Tibial nerve (tissue), 4 donors: ENCODE results near the gene TJP3. TPM values are rescaled to one million over a fixed set of nuclear protein-coding genes. Genes with fewer than 3 reads are reported as not detected.

ENCODE experiments used
- DNase-seq, 2 donors: peaks; one replicate each; pipeline ENCODE4 v3.0.0-alpha.2; 2019; ENCODE audit warnings: low spot score in 2 of 2
- H3K27ac ChIP-seq, 4 donors: fragments of 200-600 bp; sonication (generic) in 3 of 4; one replicate each; pipeline ENCODE4 v1.5.1; 2017 to 2019; ENCODE audit warnings: mild to moderate bottlenecking in 1 of 4
- H3K27me3 ChIP-seq, 2 donors: fragments of 200-600 bp; sonication (generic) in 1 of 2; one replicate each; pipeline versions ENCODE4 v1.5.1 to v1.6.0; 2017 to 2019
- H3K36me3 ChIP-seq, 3 donors: fragments of 200-600 bp; sonication (generic); one replicate each; pipeline ENCODE4 v1.5.1; 2018 to 2019
- H3K4me1 ChIP-seq, 4 donors: fragments of 200-600 bp; sonication (generic) in 3 of 4; one replicate each; pipeline ENCODE4 v1.5.1; 2017 to 2019
- H3K4me3 ChIP-seq, 4 donors: fragments of 200-600 bp; sonication (generic) in 3 of 4; one replicate each; pipeline ENCODE4 v1.5.1; 2017 to 2019; ENCODE audit warnings: mild to moderate bottlenecking in 1 of 4, moderate library complexity in 1 of 4
- H3K9me3 ChIP-seq, 4 donors: fragments of 200-600 bp; sonication (generic) in 3 of 4; one replicate each; pipeline ENCODE4 v1.5.1; 2017 to 2019
- CTCF ChIP-seq, 5 experiments: fragments of 200-600 bp in 3 of 5; fragments of 450-650 bp in 2 of 5; sonication (generic) in 3 of 5; IDR thresholded peaks; one replicate each; pipeline ENCODE4 v1.5.1; 2016 to 2019; ENCODE audit warnings: antibody characterized with exemption in 5 of 5, mild to moderate bottlenecking in 3 of 5, moderate library complexity in 2 of 5
- EP300 ChIP-seq, 2 donors: sonication (generic); formaldehyde crosslinking; IDR thresholded peaks; one replicate each; pipeline ENCODE4 v1.6.1; 2017; ENCODE audit warnings: antibody characterized with exemption in 2 of 2, mild to moderate bottlenecking in 1 of 2
- POLR2A ChIP-seq, 2 donors: fragments of 450-650 bp; IDR thresholded peaks; one replicate each; pipeline ENCODE4 v1.6.1; 2017; ENCODE audit warnings: antibody characterized with exemption in 2 of 2, mild to moderate bottlenecking in 2 of 2, moderate library complexity in 2 of 2
- WGBS, 2 donors: methylation state at CpG; one replicate each; pipeline ENCODE4 v1.1.5; 2018; 5-methylcytosine and 5-hydroxymethylcytosine counted together
- total RNA-seq, 4 donors: library from RNA; depleted of rRNA; stranded (reverse); fragments of >200 nt; gene quantifications; one replicate each; pipeline ENCODE4 v1.1.0, GENCODE V29; 2016

The TJP3 gene
- total RNA-seq, 4 donors from 2014 or later: 0.21 to 0.90 (median 0.22) TPM; not detected in 1

- 17 to 20% methylated on average over 38 to 39 of the region's 46 CpGs for WGBS, 2 donors
- TF ChIP-seq CTCF (IDR thresholded peaks at IDR 0.05): peak in 2 of 5 experiments; percentile 36 to 57
- peak in 1 of 2 donors; percentile 76 for TF ChIP-seq POLR2A (IDR thresholded peaks at IDR 0.05)
- peak in 1 of 2 donors; percentile 62 for TF ChIP-seq EP300 (IDR thresholded peaks at IDR 0.05)
- H3K27ac ChIP-seq: peak overlapping the region in 1 of 4 donors; percentile 65
- H3K4me3 ChIP-seq: peak overlapping the region in 2 of 4 donors; percentile 15 to 31
- no peaks in the 10 kb centered on the region for H3K36me3 ChIP-seq
- H3K4me1 ChIP-seq: peaks cover 0 to 29% (median 2%) of the 10 kb centered on the region in 4 donors
- DNase-seq: peak in 1 of 2 donors; percentile 62
- peaks cover 3 to 81% of the 10 kb centered on the region in 2 donors for H3K27me3 ChIP-seq
- no peaks in the 10 kb centered on the region for H3K9me3 ChIP-seq
Observed at GRCh38 chr19:3721131-3721886, 13.1 kb downstream of the TJP3 start.

DNA sequence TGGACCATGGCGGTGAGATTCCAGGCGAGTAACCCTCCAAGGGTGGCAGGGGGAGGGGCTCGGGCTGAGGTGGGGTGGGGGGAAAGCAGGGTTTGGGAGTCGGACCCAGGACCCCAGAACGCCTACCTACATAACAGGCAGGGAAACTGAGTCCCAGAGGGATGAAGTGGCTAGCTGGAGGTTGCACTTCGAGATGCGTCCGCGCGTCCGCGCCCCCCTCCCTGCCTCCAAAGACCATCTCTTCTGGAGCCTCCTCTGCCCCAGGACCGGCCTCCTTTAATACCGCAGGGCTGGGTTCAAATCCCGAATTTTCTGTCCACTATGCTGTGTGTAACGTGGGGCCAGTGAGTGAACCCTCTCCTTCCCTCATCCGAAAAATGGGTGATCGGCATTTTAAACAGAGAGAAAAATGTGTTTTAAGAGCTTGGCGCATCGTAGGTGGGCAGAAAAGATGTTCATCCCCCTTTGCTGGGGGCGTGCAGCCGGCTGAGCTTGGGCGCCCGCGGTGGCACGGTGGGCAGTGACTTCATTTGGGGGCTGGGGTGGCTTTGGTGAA is 13.8 kb downstream of the TJP3 start:
- Histone ChIP-seq H3K4me3 (peak overlapping the region in 2 of 4 donors; percentile 15 to 31), H3K4me1 (peaks cover 0 to 29% (median 2%) of the 10 kb centered on the region in 4 donors), H3K27ac (peak overlapping the region in 1 of 4 donors; percentile 65), H3K27me3 (peaks cover 3 to 83% of the 10 kb centered on the region in 2 donors), H3K36me3 (no peaks in the 10 kb centered on the region), H3K9me3 (no peaks in the 10 kb centered on the region)
- no peak for DNase-seq
- 1 to 2% methylated on average over 22 to 25 of the region's 26 CpGs for WGBS, 2 donors
- TF ChIP-seq POLR2A (IDR thresholded peaks at IDR 0.05): no peak
- TF ChIP-seq EP300 (IDR thresholded peaks at IDR 0.05): no peak
- TF ChIP-seq CTCF (IDR thresholded peaks at IDR 0.05): no peak

DNA sequence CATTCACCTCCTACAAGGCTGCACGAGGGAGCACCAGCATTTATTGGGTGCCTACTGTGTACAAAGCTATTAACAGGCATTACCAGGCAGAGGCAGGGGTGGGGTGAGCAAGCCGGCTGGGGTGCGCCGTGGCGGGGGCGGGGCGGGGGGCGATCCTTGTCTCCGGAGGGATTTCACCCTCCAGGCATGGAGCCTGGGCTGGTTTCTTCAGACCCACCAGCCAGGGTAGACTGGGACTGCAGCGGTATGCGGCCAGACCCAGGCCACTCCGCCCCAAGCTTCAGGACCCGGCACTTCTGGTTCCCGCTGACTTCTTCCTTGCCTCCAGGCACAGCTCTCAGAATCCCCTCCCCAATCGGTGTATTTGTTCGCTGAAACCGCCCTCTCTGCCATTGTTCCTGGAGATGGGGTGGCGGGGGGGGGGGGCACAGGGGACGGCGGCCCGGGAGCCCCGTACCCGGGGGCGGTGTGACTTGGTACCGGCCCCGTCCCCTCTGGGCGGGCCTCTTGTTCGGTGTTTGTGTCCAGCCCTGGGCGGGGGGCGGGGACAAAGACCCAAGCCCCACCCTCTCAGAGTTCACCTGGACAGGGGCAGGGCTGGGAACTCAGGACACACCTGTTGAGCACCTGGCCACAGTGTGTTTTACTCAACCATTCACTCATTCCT is 14.4 kb downstream of the TJP3 start:
- no peak for TF ChIP-seq CTCF (IDR thresholded peaks at IDR 0.05)
- no peak for TF ChIP-seq POLR2A (IDR thresholded peaks at IDR 0.05)
- Histone ChIP-seq H3K9me3 (no peaks in the 10 kb centered on the region), H3K4me1 (peaks cover 0 to 29% (median 2%) of the 10 kb centered on the region in 4 donors), H3K4me3 (peak overlapping the region in 1 of 4 donors; percentile 31), H3K27ac (peak overlapping the region in 1 of 4 donors; percentile 65), H3K36me3 (no peaks in the 10 kb centered on the region), H3K27me3 (peaks cover 3 to 83% of the 10 kb centered on the region in 2 donors)
- DNase-seq: no peak
- WGBS, 2 donors: 3 to 5% methylated on average over 9 to 29 of the region's 30 CpGs

DNA sequence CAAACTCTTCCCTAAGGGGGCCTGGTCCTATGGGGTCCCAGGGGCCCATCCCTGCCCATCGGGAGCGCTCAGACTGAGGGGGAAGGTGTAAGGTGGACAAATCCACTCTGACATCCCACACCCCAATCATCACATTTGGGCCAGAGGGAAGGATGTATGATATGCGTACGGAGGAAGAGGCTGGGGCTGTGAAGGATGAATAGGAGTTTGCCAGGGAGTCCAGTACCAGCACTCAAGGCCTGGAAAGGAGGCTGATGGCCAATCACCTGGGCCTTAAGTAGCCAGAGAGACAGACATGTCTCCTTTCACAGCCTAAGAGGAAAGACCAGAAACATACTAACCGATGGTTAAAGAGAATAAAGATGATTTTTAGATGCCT is 14.9 kb downstream of the TJP3 start:
- H3K27me3 ChIP-seq: peaks cover 3 to 83% of the 10 kb centered on the region in 2 donors
- DNase-seq: no peak

More for the DNA sequence above, 14.9 kb downstream of the TJP3 start:
- Histone ChIP-seq H3K27ac (no peak overlapping the region), H3K4me1 (peaks cover 0 to 29% (median 2%) of the 10 kb centered on the region in 4 donors), H3K36me3 (no peaks in the 10 kb centered on the region), H3K4me3 (no peak overlapping the region), H3K9me3 (no peaks in the 10 kb centered on the region)
- TF ChIP-seq EP300 (IDR thresholded peaks at IDR 0.05) (no peak), CTCF (IDR thresholded peaks at IDR 0.05) (no peak), POLR2A (IDR thresholded peaks at IDR 0.05) (no peak)
- 74 to 78% methylated on average over 5 of the region's 5 CpGs for WGBS, 2 donors
